Skeletal muscle tissue (tissue), 4 donors: ENCODE measurements around the gene LDAF1. TPM values are rescaled to one million over a fixed set of nuclear protein-coding genes. Genes with fewer than 3 reads are reported as not detected.
"Not testable (repeated sequence)": the region's sequence is repeated elsewhere in the genome, so short reads cannot be mapped to it uniquely, and the experiment has no call there.

ENCODE experiments used
- H3K27ac ChIP-seq: one replicate; pipeline ENCODE4 v1.7.0; 2013; ENCODE audit warnings: mild to moderate bottlenecking, low read depth, low read length, inconsistent platforms
- H3K27me3 ChIP-seq, 3 donors: one replicate each; pipeline ENCODE4 v1.7.0; 2013; ENCODE audit warnings: low read length in 3 of 3; ENCODE audit not compliant: control insufficient read depth in 3 of 3, insufficient read depth in 3 of 3
- H3K36me3 ChIP-seq, 3 donors: one replicate each; pipeline ENCODE4 v1.7.0; 2013; ENCODE audit warnings: low read length in 3 of 3; ENCODE audit not compliant: control insufficient read depth in 3 of 3, insufficient read depth in 3 of 3
- H3K4me1 ChIP-seq, 3 donors: one replicate each; pipeline ENCODE4 v1.7.0; 2013; ENCODE audit warnings: low read length in 3 of 3, mild to moderate bottlenecking in 3 of 3; ENCODE audit not compliant: control insufficient read depth in 3 of 3, insufficient read depth in 3 of 3
- H3K4me3 ChIP-seq, 3 donors: one replicate each; pipeline ENCODE4 v1.7.0; 2013; ENCODE audit warnings: low read length in 3 of 3
- H3K9ac ChIP-seq, 3 donors: one replicate each; pipeline ENCODE4 v1.7.0; 2013; ENCODE audit warnings: low read length in 3 of 3, mild to moderate bottlenecking in 3 of 3, moderate library complexity in 2 of 3, low read depth in 1 of 3
- H3K9me3 ChIP-seq, 3 donors: one replicate each; pipeline ENCODE4 v1.7.0; 2013; ENCODE audit warnings: low read length in 3 of 3; ENCODE audit not compliant: control insufficient read depth in 3 of 3
- total RNA-seq: library from RNA; depleted of rRNA; stranded (reverse); fragments of >200 nt; gene quantifications from one replicate; pipeline ENCODE4 v1.2.3, GENCODE V29; 2014
- donor health status: Osteomylitis.

The LDAF1 gene
- total RNA-seq, 1 donor from 2014 or later = 90.8 TPM

GRCh38 chr16:21190599-21190998 lies 32.1 kb downstream of the LDAF1 start:
- H3K27ac ChIP-seq = no peak overlapping the region
- H3K27me3 ChIP-seq = peaks cover 0 to 3% (median 2%) of the 10 kb centered on the region in 3 donors
- no peaks in the 10 kb centered on the region for H3K36me3 ChIP-seq
- peaks cover 0 to 4% (median 3%) of the 10 kb centered on the region in 3 donors for H3K4me1 ChIP-seq
- H3K9ac ChIP-seq = no peak overlapping the region
- no peak overlapping the region for H3K4me3 ChIP-seq
- H3K9me3 ChIP-seq = no peaks in the 10 kb centered on the region

GRCh38 chr16:21192991-21193390 lies 34.5 kb downstream of the LDAF1 start:
- Histone ChIP-seq H3K27ac (no peak overlapping the region), H3K36me3 (no peaks in the 10 kb centered on the region), H3K4me1 (peaks cover 0 to 4% (median 3%) of the 10 kb centered on the region in 3 donors), H3K4me3 (no peak overlapping the region), H3K9me3 (no peaks in the 10 kb centered on the region), H3K9ac (no peak overlapping the region), H3K27me3 (peaks cover 0 to 3% (median 2%) of the 10 kb centered on the region in 3 donors)

GRCh38 chr16:21194771-21195301 lies 36.4 kb downstream of the LDAF1 start:
- Histone ChIP-seq H3K27me3 (peaks cover 0 to 5% (median 5%) of the 10 kb centered on the region in 3 donors), H3K4me3 (no peak overlapping the region)

GRCh38 chr16:21195330-21195729 lies 36.9 kb downstream of the LDAF1 start:
- H3K9ac ChIP-seq, H3K9me3 ChIP-seq, H3K27me3 ChIP-seq, H3K36me3 ChIP-seq, H3K4me3 ChIP-seq, H3K4me1 ChIP-seq, H3K27ac ChIP-seq: not testable (repeated sequence)

More at GRCh38 chr16:21194771-21195301, 36.4 kb downstream of the LDAF1 start:
- no peaks in the 10 kb centered on the region for H3K36me3 ChIP-seq
- H3K9me3 ChIP-seq = no peaks in the 10 kb centered on the region
- H3K27ac ChIP-seq = no peak overlapping the region
- H3K9ac ChIP-seq = no peak overlapping the region
- H3K4me1 ChIP-seq = no peaks in the 10 kb centered on the region

- H3K4me1 ChIP-seq = no peaks in the 10 kb centered on the region
- H3K4me3 ChIP-seq = no peak overlapping the region
- no peaks in the 10 kb centered on the region for H3K36me3 ChIP-seq
- H3K9ac ChIP-seq = no peak overlapping the region
- no peak overlapping the region for H3K27ac ChIP-seq
- H3K9me3 ChIP-seq = no peaks in the 10 kb centered on the region
- H3K27me3 ChIP-seq = peaks cover 0 to 12% (median 10%) of the 10 kb centered on the region in 3 donors
Observed at GRCh38 chr16:21197112-21197511, 38.6 kb downstream of the LDAF1 start.

GRCh38 chr16:21197621-21198020 lies 39.1 kb downstream of the LDAF1 start:
- Histone ChIP-seq H3K4me1 (no peaks in the 10 kb centered on the region), H3K9ac (no peak overlapping the region), H3K27ac (no peak overlapping the region), H3K4me3 (no peak overlapping the region), H3K27me3 (peaks cover 0 to 12% (median 10%) of the 10 kb centered on the region in 3 donors), H3K36me3 (no peaks in the 10 kb centered on the region), H3K9me3 (no peaks in the 10 kb centered on the region)

- Histone ChIP-seq H3K9me3 (no peaks in the 10 kb centered on the region), H3K27me3 (peaks cover 0 to 10% (median 10%) of the 10 kb centered on the region in 3 donors), H3K9ac (no peak overlapping the region), H3K4me3 (no peak overlapping the region), H3K27ac (no peak overlapping the region), H3K4me1 (no peaks in the 10 kb centered on the region), H3K36me3 (no peaks in the 10 kb centered on the region)
Observed at GRCh38 chr16:21199607-21200218, 41.2 kb downstream of the LDAF1 start.

- no peaks in the 10 kb centered on the region for H3K4me1 ChIP-seq
- H3K27me3 ChIP-seq = peaks cover 0 to 10% (median 10%) of the 10 kb centered on the region in 3 donors
- no peak overlapping the region for H3K27ac ChIP-seq
- no peaks in the 10 kb centered on the region for H3K36me3 ChIP-seq
- H3K4me3 ChIP-seq = no peak overlapping the region
- H3K9me3 ChIP-seq = no peaks in the 10 kb centered on the region
- no peak overlapping the region for H3K9ac ChIP-seq
Observed at GRCh38 chr16:21203155-21203797, 44.8 kb downstream of the LDAF1 start.

GRCh38 chr16:21205303-21205702 lies 46.8 kb downstream of the LDAF1 start:
- Histone ChIP-seq H3K9ac (no peak overlapping the region), H3K9me3 (no peaks in the 10 kb centered on the region), H3K4me3 (no peak overlapping the region), H3K4me1 (no peaks in the 10 kb centered on the region), H3K36me3 (no peaks in the 10 kb centered on the region), H3K27ac (no peak overlapping the region), H3K27me3 (peaks cover 0 to 7% (median 4%) of the 10 kb centered on the region in 3 donors)

GRCh38 chr16:21206550-21206949 lies 48.1 kb downstream of the LDAF1 start:
- Histone ChIP-seq H3K27me3 (no peaks in the 10 kb centered on the region), H3K9me3 (no peaks in the 10 kb centered on the region), H3K27ac (no peak overlapping the region), H3K4me3 (no peak overlapping the region), H3K9ac (no peak overlapping the region), H3K36me3 (no peaks in the 10 kb centered on the region), H3K4me1 (no peaks in the 10 kb centered on the region)
